ENCODE data around the gene RIOX2. TPM values are rescaled to one million over a fixed set of nuclear protein-coding genes. Genes with fewer than 3 reads are reported as not detected.

The RIOX2 gene
- total RNA-seq, 1 donor from 2014 or later: 10.4 TPM

DNA sequence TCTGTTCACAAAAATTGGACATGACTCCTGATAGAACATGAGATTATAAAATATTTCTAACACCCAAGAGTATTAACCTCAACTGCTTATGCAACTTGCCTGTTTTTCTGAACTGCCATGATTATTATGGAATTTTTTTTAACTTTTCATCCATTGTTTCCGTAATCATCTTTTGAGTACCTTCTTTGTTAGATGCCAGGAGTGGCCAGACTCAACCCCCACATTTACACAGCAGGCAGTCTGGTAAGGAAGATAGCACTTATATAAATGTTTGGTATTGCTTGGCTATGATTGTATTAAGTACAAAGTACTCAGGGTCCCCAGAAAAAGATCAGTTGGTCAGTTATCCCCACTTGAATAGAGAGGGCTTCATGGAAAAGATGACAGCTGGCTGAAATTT lies 76.1 kb downstream of the RIOX2 start:
- Mint-ChIP-seq H3K27ac (no peak overlapping the region), H3K27me3 (ENCODE audit: insufficient read depth, low read depth) (no peaks in the 10 kb centered on the region), H3K4me3 (no peak overlapping the region), H3K36me3 (no peaks in the 10 kb centered on the region), H3K9me3 (no peaks in the 10 kb centered on the region), H3K4me1 (peaks cover 3% of the 10 kb centered on the region)
- Histone ChIP-seq H4K20me1 (ENCODE audit: low read depth) (no peaks in the 10 kb centered on the region), H3K9me3 (ENCODE audit: low read depth) (no peaks in the 10 kb centered on the region), H3K27me3 (no peaks in the 10 kb centered on the region), H3K4me1 (no peaks in the 10 kb centered on the region), H3K79me2 (ENCODE audit: low read depth) (no peaks in the 10 kb centered on the region), H2AFZ (replicated peaks) (no peak overlapping the region), H3K4me3 (no peak overlapping the region), H3K27ac (no peak overlapping the region), H3K36me3 (no peaks in the 10 kb centered on the region), H3F3A (ENCODE audit: low read depth) (no peaks in the 10 kb centered on the region), H3K4me2 (no peak overlapping the region), H3K9ac (no peak overlapping the region)
- TF ChIP-seq EZH2 (IDR thresholded peaks at IDR 0.05) (no peak), EZH2phosphoT487 (IDR thresholded peaks at IDR 0.05) (no peak)
- TF ChIP-seq, protein P1, sequence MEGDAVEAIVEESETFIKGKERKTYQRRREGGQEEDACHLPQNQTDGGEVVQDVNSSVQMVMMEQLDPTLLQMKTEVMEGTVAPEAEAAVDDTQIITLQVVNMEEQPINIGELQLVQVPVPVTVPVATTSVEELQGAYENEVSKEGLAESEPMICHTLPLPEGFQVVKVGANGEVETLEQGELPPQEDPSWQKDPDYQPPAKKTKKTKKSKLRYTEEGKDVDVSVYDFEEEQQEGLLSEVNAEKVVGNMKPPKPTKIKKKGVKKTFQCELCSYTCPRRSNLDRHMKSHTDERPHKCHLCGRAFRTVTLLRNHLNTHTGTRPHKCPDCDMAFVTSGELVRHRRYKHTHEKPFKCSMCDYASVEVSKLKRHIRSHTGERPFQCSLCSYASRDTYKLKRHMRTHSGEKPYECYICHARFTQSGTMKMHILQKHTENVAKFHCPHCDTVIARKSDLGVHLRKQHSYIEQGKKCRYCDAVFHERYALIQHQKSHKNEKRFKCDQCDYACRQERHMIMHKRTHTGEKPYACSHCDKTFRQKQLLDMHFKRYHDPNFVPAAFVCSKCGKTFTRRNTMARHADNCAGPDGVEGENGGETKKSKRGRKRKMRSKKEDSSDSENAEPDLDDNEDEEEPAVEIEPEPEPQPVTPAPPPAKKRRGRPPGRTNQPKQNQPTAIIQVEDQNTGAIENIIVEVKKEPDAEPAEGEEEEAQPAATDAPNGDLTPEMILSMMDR (IDR thresholded peaks at IDR 0.05): no peak
- no peak for DNase-seq (ENCODE audit: low spot score)

DNA sequence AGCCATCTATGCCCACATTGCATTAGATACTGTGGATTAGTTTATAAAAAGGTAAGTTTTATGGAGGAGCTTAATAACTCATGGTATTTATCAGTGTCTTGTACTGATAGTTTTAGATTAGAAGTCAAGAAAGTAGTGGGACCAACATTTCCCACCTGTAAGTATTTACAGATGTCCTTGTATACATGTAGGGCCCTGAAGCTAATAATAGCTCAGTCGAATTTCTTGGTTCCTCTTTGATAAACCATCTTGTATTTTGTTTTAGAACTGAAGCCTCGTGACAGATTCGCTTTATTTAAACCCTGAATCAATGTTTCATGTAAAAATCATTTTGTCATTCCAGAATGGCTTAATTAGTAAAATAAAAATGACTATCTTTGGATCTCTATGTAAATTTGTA lies 77.0 kb downstream of the RIOX2 start:
- Histone ChIP-seq H3K36me3 (no peaks in the 10 kb centered on the region), H3K27me3 (no peaks in the 10 kb centered on the region), H3K79me2 (ENCODE audit: low read depth) (no peaks in the 10 kb centered on the region), H2AFZ (replicated peaks) (no peak overlapping the region), H3K9ac (no peak overlapping the region), H3K4me2 (no peak overlapping the region), H3K4me1 (no peaks in the 10 kb centered on the region), H3F3A (ENCODE audit: low read depth) (no peaks in the 10 kb centered on the region), H3K27ac (no peak overlapping the region), H4K20me1 (ENCODE audit: low read depth) (no peaks in the 10 kb centered on the region), H3K9me3 (ENCODE audit: low read depth) (no peaks in the 10 kb centered on the region), H3K4me3 (no peak overlapping the region)
- Mint-ChIP-seq H3K4me3 (no peak overlapping the region), H3K36me3 (no peaks in the 10 kb centered on the region), H3K27ac (no peak overlapping the region), H3K4me1 (peaks cover 3% of the 10 kb centered on the region), H3K9me3 (no peaks in the 10 kb centered on the region), H3K27me3 (ENCODE audit: insufficient read depth, low read depth) (no peaks in the 10 kb centered on the region)
- TF ChIP-seq, protein P1 (IDR thresholded peaks at IDR 0.05): no peak
- TF ChIP-seq EZH2phosphoT487 (IDR thresholded peaks at IDR 0.05) (no peak), EZH2 (IDR thresholded peaks at IDR 0.05) (no peak)
- DNase-seq (ENCODE audit: low spot score): no peak

DNA sequence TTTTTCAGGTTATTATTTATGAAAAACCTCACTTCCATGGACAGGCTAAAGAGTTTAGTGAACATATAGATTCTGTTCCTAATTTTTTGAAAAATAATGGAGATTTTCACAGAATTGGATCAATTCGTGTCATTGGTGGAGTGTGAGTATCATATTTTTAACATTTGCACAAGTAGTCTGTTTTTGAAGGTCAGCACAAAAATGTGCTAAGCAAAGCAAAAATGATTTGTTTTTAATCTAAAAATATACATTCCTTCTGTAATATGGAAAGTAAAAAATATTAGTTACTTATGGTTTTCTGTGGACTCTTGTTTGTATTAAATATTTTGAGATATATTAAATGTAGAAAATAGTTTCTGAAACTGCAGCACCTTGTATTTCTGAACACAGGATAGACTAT lies 79.4 kb downstream of the RIOX2 start:
- Histone ChIP-seq H3K9ac (no peak overlapping the region), H3K4me2 (no peak overlapping the region), H3F3A (ENCODE audit: low read depth) (no peaks in the 10 kb centered on the region), H3K79me2 (ENCODE audit: low read depth) (no peaks in the 10 kb centered on the region), H3K27ac (no peak overlapping the region), H2AFZ (replicated peaks) (no peak overlapping the region), H3K36me3 (no peaks in the 10 kb centered on the region), H3K9me3 (ENCODE audit: low read depth) (no peaks in the 10 kb centered on the region), H3K27me3 (no peaks in the 10 kb centered on the region), H4K20me1 (ENCODE audit: low read depth) (no peaks in the 10 kb centered on the region), H3K4me1 (no peaks in the 10 kb centered on the region), H3K4me3 (no peak overlapping the region)
- H3K4me1 Mint-ChIP-seq: peaks cover 3% of the 10 kb centered on the region
- H3K27ac Mint-ChIP-seq: no peak overlapping the region
- H3K9me3 Mint-ChIP-seq: no peaks in the 10 kb centered on the region
- H3K27me3 Mint-ChIP-seq (ENCODE audit: insufficient read depth, low read depth): no peaks in the 10 kb centered on the region
- no peak overlapping the region for H3K4me3 Mint-ChIP-seq
- peaks cover 2% of the 10 kb centered on the region for H3K36me3 Mint-ChIP-seq
- TF ChIP-seq EZH2phosphoT487 (IDR thresholded peaks at IDR 0.05) (no peak), EZH2 (IDR thresholded peaks at IDR 0.05) (no peak)
- TF ChIP-seq, protein P1 (IDR thresholded peaks at IDR 0.05): no peak
- no peak for DNase-seq (ENCODE audit: low spot score)

Other genes with a start within 250 kb of the RIOX2 start
- gene ARL6, start 207.7 kb downstream of the RIOX2 start, total RNA-seq (ENCODE audit: low replicate concordance): 8.1 and 14.2 TPM in 2 replicates
- gene CRYBG3, start 150.4 kb downstream of the RIOX2 start, total RNA-seq (ENCODE audit: low replicate concordance): 9.4 and 12.3 TPM in 2 replicates
- gene GABRR3, start 62.9 kb upstream of the RIOX2 start, total RNA-seq (ENCODE audit: low replicate concordance): not detected in 2 replicates
- gene OR5AC2, start 114.7 kb upstream of the RIOX2 start, total RNA-seq (ENCODE audit: low replicate concordance): not detected in 2 replicates
- gene OR5H1, start 158.3 kb upstream of the RIOX2 start, total RNA-seq (ENCODE audit: low replicate concordance): not detected in 2 replicates
- not detected in 2 replicates for gene OR5H14, start 175.0 kb upstream of the RIOX2 start, total RNA-seq (ENCODE audit: low replicate concordance)
- gene OR5H15, start 194.3 kb upstream of the RIOX2 start, total RNA-seq (ENCODE audit: low replicate concordance): not detected in 2 replicates